GM23248 (cell line): ENCODE results near the gene RAD51B. TPM values are rescaled to one million over a fixed set of nuclear protein-coding genes. Genes with fewer than 3 reads are reported as not detected.
A peak's percentile ranks its signal among the peaks of the same experiment; 100 is the strongest.

ENCODE experiments used
- DNase-seq: peaks from one replicate; pipeline ENCODE4 v3.0.0-alpha.2; 2015
- H2AFZ ChIP-seq: fragments of 200-600 bp; sonication (generic); 2 replicates; pipeline ENCODE4 v1.6.1; 2016; ENCODE audit warnings: antibody characterized with exemption
- H3F3A ChIP-seq: fragments of 200-600 bp; sonication (generic); 2 replicates; pipeline ENCODE4 v1.6.1; 2016; ENCODE audit warnings: mild to moderate bottlenecking, antibody characterized with exemption, mixed run types; ENCODE audit not compliant: insufficient read depth
- H3K27ac ChIP-seq: fragments of 200-600 bp; sonication (generic); 2 replicates; pipeline ENCODE4 v1.5.1; 2016; ENCODE audit warnings: mild to moderate bottlenecking
- H3K27me3 ChIP-seq: fragments of 200-600 bp; sonication (generic); replicated peaks from 2 replicates; pipeline ENCODE4 v1.6.1; 2016; ENCODE audit warnings: mild to moderate bottlenecking; ENCODE audit not compliant: insufficient read depth
- H3K36me3 ChIP-seq: fragments of 200-600 bp; sonication (generic); 2 replicates; pipeline ENCODE4 v1.6.1; 2016; ENCODE audit warnings: low read depth, mild to moderate bottlenecking
- H3K4me1 ChIP-seq: fragments of 200-600 bp; sonication (generic); 2 replicates; pipeline ENCODE4 v1.6.1; 2016; ENCODE audit warnings: mild to moderate bottlenecking; ENCODE audit not compliant: insufficient read depth
- H3K4me2 ChIP-seq: fragments of 200-600 bp; sonication (generic); one replicate; pipeline ENCODE4 v1.6.1; 2016; ENCODE audit warnings: mild to moderate bottlenecking; ENCODE audit not compliant: unreplicated experiment
- H3K4me3 ChIP-seq: fragments of 200-600 bp; sonication (generic); 2 replicates; pipeline ENCODE4 v1.5.1; 2016; ENCODE audit warnings: mild to moderate bottlenecking
- H3K79me2 ChIP-seq: fragments of 200-600 bp; sonication (generic); 2 replicates; pipeline ENCODE4 v1.6.1; 2016; ENCODE audit warnings: mild to moderate bottlenecking; ENCODE audit not compliant: insufficient read depth
- H3K9ac ChIP-seq: fragments of 200-600 bp; sonication (generic); 2 replicates; pipeline ENCODE4 v1.6.1; 2016; ENCODE audit warnings: mild to moderate bottlenecking
- H3K9me2 ChIP-seq: fragments of 200-600 bp; sonication (generic); 2 replicates; pipeline ENCODE4 v1.6.1; 2016; ENCODE audit warnings: mixed run types, mild to moderate bottlenecking, moderate library complexity; ENCODE audit not compliant: insufficient read depth
- H3K9me3 ChIP-seq: fragments of 200-600 bp; sonication (generic); one replicate; pipeline ENCODE4 v1.6.1; 2017; ENCODE audit warnings: low read depth
- H4K20me1 ChIP-seq: fragments of 200-600 bp; sonication (generic); 2 replicates; pipeline ENCODE4 v1.6.0; 2016; ENCODE audit not compliant: insufficient read depth
- EZH2 ChIP-seq: fragments of 200-600 bp; sonication (generic); IDR thresholded peaks from 2 replicates; pipeline ENCODE4 v1.6.1; 2018; ENCODE audit warnings: antibody characterized with exemption, mild to moderate bottlenecking; ENCODE audit not compliant: insufficient read depth, poor library complexity, severe bottlenecking
- EZH2phosphoT487 ChIP-seq: fragments of 200-600 bp; sonication (generic); IDR thresholded peaks from 2 replicates; pipeline ENCODE4 v1.6.1; 2018; ENCODE audit warnings: antibody characterized with exemption, moderate library complexity, mild to moderate bottlenecking, low read depth; ENCODE audit not compliant: insufficient read depth
- WGBS, 2 experiments: methylation state at CpG; one replicate each; pipeline ENCODE4 v1.1.6; 2015 to 2017; ENCODE audit warnings: low lambda C conversion rate in 2 of 2, low coverage in 1 of 2; ENCODE audit errors: missing lambda C conversion rate in 2 of 2; 5-methylcytosine and 5-hydroxymethylcytosine counted together
- in situ Hi-C: fragments of 300-500 bp; cut with MboI; formaldehyde crosslinking; loops from 2 replicates; pipeline ENCODE4 v1.15.0; 2020
- polyA plus RNA-seq: library from polyadenylated mRNA; unstranded; fragments of >200 nt; fragmentation: Nextera tagmentation; extraction: Ambion mirVana; gene quantifications from 2 replicates; pipeline ENCODE4 v1.2.1, GENCODE V29; 2016
- total RNA-seq: library from RNA; depleted of rRNA; stranded (reverse); fragments of >200 nt; shearing (Covaris generic); gene quantifications from 2 replicates; pipeline ENCODE4 v1.2.3, GENCODE V29; 2014

The RAD51B gene
- total and polyA plus RNA-seq, 2 experiments from 2014 or later, result 4.0 to 8.8 TPM

DNA sequence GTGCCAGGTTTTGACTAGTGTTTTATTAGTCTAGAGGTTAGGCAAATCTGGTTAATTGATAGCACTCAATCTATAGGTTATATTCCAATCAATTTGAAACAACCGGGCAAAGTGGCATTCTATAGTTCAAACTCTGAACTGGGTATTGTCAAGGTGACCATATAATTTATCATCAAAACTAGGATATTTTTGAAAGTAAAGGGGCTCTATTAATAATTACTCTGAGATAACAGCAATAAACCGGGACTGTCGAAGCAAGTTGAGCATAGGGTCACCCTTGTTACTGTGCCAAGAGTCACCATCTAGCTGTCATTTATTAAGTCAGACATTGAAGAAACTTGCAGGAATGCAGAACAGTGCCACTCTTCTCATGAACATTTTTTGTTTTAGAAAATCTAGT is 321.2 kb downstream of the RAD51B start:
- peak overlapping the region; percentile 67 for H3K4me2 ChIP-seq
- TF ChIP-seq EZH2phosphoT487, result no peak
- no peak for TF ChIP-seq EZH2
- H3K9me2 ChIP-seq, result no peaks in the 10 kb centered on the region
- H3K4me1 ChIP-seq, result peaks cover 90% of the 10 kb centered on the region
- no peaks in the 10 kb centered on the region for H4K20me1 ChIP-seq
- 0 out of 2 replicates have a peak overlapping the region, but pooled peaks have one; percentile 10 for H3K4me3 ChIP-seq
- no peaks in the 10 kb centered on the region for H3K36me3 ChIP-seq
- H3K9me3 ChIP-seq, result no peaks in the 10 kb centered on the region
- H2AFZ ChIP-seq, result no peak overlapping the region
- in situ Hi-C loops, result no loop called here
- 68 to 74% methylated on average over 3 of the region's 3 CpGs for WGBS, 2 experiments
- no peaks in the 10 kb centered on the region for H3K79me2 ChIP-seq
- H3F3A ChIP-seq, result peaks cover 73% of the 10 kb centered on the region
- peak overlapping the region; percentile 84 for H3K9ac ChIP-seq
- no peaks in the 10 kb centered on the region for H3K27me3 ChIP-seq
- DNase-seq, result no peak
- H3K27ac ChIP-seq, result peak overlapping the region; percentile 98

DNA sequence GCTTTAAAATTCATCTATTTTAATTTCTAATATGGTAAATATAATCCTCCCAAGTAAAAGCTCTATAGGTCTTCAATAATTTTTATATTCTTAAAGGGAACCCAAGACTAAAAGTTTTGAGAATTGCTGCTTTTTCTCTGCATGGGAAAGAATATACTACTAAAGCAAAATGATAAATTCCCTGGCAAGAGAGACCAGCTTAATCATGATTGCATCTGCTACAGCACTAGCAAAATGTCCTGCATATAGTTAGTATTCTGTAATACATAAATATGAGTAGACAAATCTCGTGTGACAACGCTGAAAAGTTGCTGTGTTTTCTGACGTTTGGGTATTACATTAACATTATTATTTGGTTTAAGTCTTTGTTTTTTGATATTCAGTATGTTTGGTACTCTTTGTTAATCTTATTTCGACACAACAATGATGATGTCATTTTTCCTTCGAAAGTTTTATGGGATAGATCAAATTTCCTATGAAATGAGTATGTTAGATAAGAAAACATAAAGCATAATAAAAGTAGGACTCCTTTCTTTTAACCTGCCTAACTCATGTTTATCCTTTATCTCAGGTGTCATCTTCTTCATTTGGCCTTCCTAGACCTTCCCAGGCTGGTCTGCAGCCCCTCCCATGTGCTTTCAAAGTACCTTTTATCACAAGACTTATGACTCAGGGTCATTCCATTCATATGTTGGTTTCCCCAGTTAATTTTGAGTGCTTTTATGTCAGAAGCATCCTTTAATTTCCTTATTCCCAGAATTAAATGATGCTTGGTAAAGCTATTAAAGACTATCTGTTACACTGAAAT is 321.9 kb downstream of the RAD51B start:
- in situ Hi-C loops, result no loop called here
- Histone ChIP-seq H3K27me3 (no peaks in the 10 kb centered on the region), H4K20me1 (no peaks in the 10 kb centered on the region), H3K9ac (peak overlapping the region; percentile 84), H3K4me2 (peak overlapping the region; percentile 67), H3F3A (peaks cover 80% of the 10 kb centered on the region), H3K27ac (peak overlapping the region; percentile 98), H3K9me3 (no peaks in the 10 kb centered on the region), H3K4me1 (peaks cover 93% of the 10 kb centered on the region), H3K9me2 (no peaks in the 10 kb centered on the region), H3K79me2 (no peaks in the 10 kb centered on the region), H3K36me3 (no peaks in the 10 kb centered on the region), H3K4me3 (no peak overlapping the region), H2AFZ (no peak overlapping the region)
- TF ChIP-seq EZH2 (no peak), EZH2phosphoT487 (no peak)
- 43 to 49% methylated on average over 5 of the region's 5 CpGs for WGBS, 2 experiments
- DNase-seq, result peak; percentile 62

DNA sequence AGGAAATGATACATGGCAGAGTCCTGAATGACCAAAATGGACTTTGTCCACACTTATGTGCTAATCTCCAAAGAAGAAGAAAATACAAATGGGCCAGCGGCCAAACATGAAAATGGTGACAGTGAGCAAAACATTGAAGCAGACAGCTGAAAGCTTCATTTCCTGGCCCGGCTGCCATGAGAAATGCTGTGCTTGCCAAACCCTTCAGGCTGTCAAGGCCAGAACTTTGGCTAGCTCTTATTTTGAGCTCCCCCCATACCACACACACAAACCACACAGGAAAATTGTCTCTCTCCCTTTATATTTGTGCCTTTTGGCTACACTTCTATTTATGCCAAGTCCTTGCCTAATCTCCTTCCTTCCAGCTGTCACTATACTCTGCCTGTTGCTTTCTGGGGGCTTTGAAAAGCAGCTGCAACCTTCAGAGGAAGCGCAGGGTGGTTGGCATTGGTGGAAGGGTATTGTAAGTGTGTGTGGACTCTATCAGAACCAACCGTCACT is 323.8 kb downstream of the RAD51B start:
- Histone ChIP-seq H3K4me3 (no peak overlapping the region), H3K27ac (peak overlapping the region; percentile 68), H3K36me3 (no peaks in the 10 kb centered on the region), H3K9ac (peak overlapping the region; percentile 33), H4K20me1 (no peaks in the 10 kb centered on the region), H3K4me2 (peak overlapping the region; percentile 2), H2AFZ (0 out of 2 replicates have a peak overlapping the region, but pooled peaks have one; percentile 27), H3K79me2 (no peaks in the 10 kb centered on the region), H3K27me3 (no peaks in the 10 kb centered on the region), H3F3A (peaks cover 84% of the 10 kb centered on the region), H3K4me1 (peaks cover 94% of the 10 kb centered on the region), H3K9me2 (no peaks in the 10 kb centered on the region), H3K9me3 (no peaks in the 10 kb centered on the region)
- peak; percentile 74 for DNase-seq
- in situ Hi-C loops, result no loop called here
- TF ChIP-seq EZH2phosphoT487 (no peak), EZH2 (no peak)
- WGBS, 2 experiments, result 37 to 54% methylated on average over 4 of the region's 4 CpGs

DNA sequence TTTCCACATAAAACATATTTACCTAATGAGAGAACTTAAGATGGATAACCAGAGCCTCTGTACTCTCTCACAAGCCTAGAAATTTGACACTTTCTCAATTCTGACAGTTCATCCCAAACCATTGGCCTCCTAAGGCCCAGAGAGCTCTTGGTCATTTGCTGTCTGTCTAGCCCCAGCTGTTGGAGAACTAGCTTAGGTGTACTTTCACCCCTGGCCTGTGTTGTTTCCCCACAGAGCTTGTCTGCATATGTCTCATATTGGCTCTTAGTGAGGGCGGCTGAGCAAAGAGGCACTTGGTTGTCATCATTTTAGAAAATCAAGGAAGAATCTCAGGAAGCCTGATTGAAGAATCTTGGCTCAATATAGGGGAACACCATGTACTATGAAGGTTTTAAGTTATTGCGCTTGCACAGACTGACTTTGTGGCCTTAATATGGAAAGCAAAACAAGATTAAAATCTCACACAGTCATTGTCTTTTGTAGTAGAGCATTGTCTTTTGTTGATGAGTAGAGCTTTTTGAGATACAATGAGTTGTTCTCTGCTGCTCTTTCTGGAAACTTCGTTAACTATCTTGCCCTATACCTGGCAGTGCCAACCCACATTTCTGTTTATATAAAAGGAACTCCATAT is 324.6 kb downstream of the RAD51B start:
- 29 to 41% methylated on average over 3 of the region's 3 CpGs for WGBS, 2 experiments
- no peaks in the 10 kb centered on the region for H3K9me3 ChIP-seq
- H3K9ac ChIP-seq, result no peak overlapping the region
- in situ Hi-C loops, result no loop called here
- no peaks in the 10 kb centered on the region for H4K20me1 ChIP-seq
- H3K36me3 ChIP-seq, result no peaks in the 10 kb centered on the region
- H3K4me3 ChIP-seq, result no peak overlapping the region
- DNase-seq, result peak; percentile 38
- H3K27me3 ChIP-seq, result no peaks in the 10 kb centered on the region
- H2AFZ ChIP-seq, result no peak overlapping the region
- H3K4me2 ChIP-seq, result peak overlapping the region; percentile 19
- peak overlapping the region; percentile 68 for H3K27ac ChIP-seq
- H3K79me2 ChIP-seq, result no peaks in the 10 kb centered on the region
- peaks cover 84% of the 10 kb centered on the region for H3F3A ChIP-seq
- H3K9me2 ChIP-seq, result no peaks in the 10 kb centered on the region
- TF ChIP-seq EZH2, result no peak
- no peak for TF ChIP-seq EZH2phosphoT487
- H3K4me1 ChIP-seq, result peaks cover 86% of the 10 kb centered on the region
